ENCODE data around the gene L3MBTL4.

DNA sequence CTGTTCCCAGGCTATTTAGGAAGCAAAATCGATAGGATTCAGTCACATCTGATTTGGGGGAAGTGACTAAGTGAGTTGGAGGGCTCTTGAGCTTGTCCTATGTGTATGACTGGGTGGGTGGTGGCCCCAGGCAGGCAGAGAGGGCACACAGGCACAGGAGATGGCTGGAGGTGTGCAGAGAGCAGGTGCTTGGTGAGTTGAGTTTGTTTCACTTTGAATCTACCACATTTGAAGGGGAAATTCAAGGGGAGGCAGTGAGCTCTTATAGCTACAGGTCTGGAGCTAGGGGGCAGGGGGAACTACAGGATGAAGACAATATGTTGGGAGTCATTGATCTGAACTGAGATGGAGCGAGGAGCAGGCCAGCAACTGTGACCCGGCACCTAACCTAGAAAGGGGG is 476.9 kb downstream of the L3MBTL4 start:
- TF ChIP-seq, protein P1, sequence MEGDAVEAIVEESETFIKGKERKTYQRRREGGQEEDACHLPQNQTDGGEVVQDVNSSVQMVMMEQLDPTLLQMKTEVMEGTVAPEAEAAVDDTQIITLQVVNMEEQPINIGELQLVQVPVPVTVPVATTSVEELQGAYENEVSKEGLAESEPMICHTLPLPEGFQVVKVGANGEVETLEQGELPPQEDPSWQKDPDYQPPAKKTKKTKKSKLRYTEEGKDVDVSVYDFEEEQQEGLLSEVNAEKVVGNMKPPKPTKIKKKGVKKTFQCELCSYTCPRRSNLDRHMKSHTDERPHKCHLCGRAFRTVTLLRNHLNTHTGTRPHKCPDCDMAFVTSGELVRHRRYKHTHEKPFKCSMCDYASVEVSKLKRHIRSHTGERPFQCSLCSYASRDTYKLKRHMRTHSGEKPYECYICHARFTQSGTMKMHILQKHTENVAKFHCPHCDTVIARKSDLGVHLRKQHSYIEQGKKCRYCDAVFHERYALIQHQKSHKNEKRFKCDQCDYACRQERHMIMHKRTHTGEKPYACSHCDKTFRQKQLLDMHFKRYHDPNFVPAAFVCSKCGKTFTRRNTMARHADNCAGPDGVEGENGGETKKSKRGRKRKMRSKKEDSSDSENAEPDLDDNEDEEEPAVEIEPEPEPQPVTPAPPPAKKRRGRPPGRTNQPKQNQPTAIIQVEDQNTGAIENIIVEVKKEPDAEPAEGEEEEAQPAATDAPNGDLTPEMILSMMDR (IDR thresholded peaks at IDR 0.05), result no peak
- TF ChIP-seq EP300 (IDR thresholded peaks at IDR 0.05), result no peak

Measured in sigmoid colon (tissue), 4 donors.